ENCODE results near the gene TRIO.

TRIO gene

GRCh38 chr5:14505310-14506139 is 362.4 kb downstream of the TRIO start:
- Histone ChIP-seq H3K4me1 (no peaks in the 10 kb centered on the region), H3K9me3 (no peaks in the 10 kb centered on the region), H3K27ac (no peak overlapping the region), H3K27me3 (no peaks in the 10 kb centered on the region), H3K36me3 (peaks cover 61 to 89% (median 71%) of the 10 kb centered on the region in 3 donors), H3K4me3 (no peak overlapping the region)
- DNase-seq: no peak
- intact Hi-C loops (cut with DNase I; ENCODE audit: low total_unique reads): no loop called here
- TF ChIP-seq, protein P1, sequence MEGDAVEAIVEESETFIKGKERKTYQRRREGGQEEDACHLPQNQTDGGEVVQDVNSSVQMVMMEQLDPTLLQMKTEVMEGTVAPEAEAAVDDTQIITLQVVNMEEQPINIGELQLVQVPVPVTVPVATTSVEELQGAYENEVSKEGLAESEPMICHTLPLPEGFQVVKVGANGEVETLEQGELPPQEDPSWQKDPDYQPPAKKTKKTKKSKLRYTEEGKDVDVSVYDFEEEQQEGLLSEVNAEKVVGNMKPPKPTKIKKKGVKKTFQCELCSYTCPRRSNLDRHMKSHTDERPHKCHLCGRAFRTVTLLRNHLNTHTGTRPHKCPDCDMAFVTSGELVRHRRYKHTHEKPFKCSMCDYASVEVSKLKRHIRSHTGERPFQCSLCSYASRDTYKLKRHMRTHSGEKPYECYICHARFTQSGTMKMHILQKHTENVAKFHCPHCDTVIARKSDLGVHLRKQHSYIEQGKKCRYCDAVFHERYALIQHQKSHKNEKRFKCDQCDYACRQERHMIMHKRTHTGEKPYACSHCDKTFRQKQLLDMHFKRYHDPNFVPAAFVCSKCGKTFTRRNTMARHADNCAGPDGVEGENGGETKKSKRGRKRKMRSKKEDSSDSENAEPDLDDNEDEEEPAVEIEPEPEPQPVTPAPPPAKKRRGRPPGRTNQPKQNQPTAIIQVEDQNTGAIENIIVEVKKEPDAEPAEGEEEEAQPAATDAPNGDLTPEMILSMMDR (IDR thresholded peaks at IDR 0.05): no peak

- intact Hi-C loops (cut with DNase I; ENCODE audit: low total_unique reads): no loop called here
- H3K9me3 ChIP-seq: no peaks in the 10 kb centered on the region
- H3K36me3 ChIP-seq: peaks cover 59 to 85% (median 70%) of the 10 kb centered on the region in 3 donors
- TF ChIP-seq, protein P1 (IDR thresholded peaks at IDR 0.05): no peak
- no peak for DNase-seq
- no peaks in the 10 kb centered on the region for H3K27me3 ChIP-seq
- no peak overlapping the region for H3K4me3 ChIP-seq
- no peaks in the 10 kb centered on the region for H3K4me1 ChIP-seq
- H3K27ac ChIP-seq: no peak overlapping the region
Measured at GRCh38 chr5:14506140-14506538, 363.0 kb downstream of the TRIO start.

- no peaks in the 10 kb centered on the region for H3K27me3 ChIP-seq
- H3K4me1 ChIP-seq: no peaks in the 10 kb centered on the region
- H3K9me3 ChIP-seq: no peaks in the 10 kb centered on the region
- TF ChIP-seq, protein P1 (IDR thresholded peaks at IDR 0.05): no peak
- no peak for DNase-seq
- intact Hi-C loops (cut with DNase I; ENCODE audit: low total_unique reads): no loop called here
- no peak overlapping the region for H3K4me3 ChIP-seq
- H3K27ac ChIP-seq: no peak overlapping the region
- H3K36me3 ChIP-seq: peaks cover 56 to 80% (median 70%) of the 10 kb centered on the region in 3 donors
Measured at GRCh38 chr5:14506661-14507060, 363.5 kb downstream of the TRIO start.

DNA sequence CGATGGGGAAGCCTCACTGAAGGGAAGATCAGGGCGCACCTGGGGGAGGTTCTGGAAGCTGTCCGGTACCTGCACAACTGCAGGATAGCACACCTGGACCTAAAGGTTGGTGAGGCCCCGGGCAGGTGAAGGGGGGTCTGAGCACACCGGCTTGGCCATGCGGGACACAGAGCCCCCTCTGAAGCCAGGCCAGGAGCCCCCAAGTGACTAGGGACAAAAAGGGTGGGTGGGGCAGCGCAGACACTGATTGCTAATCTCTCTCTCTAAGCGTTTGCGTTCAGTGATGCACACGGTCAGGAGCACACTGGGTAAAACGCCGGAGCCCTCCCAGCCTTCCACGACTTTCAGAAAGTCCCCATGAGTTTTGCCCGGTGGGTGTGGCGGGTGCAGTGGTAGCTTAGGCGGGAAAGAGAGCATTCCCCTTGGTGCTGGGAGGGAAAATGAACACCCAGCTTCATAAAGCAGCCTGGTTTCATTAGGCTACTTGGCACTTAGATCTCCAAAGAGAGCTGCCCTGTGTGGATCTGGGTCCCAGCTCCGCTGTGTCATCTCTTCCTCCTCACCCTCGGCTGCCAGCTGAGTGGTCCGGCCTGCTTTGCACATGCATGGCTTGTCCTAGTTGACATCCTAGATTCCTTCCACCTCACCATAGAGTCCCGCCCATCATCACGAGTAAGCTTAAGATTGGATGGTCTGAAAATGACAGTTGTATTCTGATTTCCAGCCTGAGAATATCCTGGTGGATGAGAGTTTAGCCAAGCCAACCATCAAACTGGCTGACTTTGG is 364.2 kb downstream of the TRIO start:
- intact Hi-C loops (cut with DNase I; ENCODE audit: low total_unique reads): no loop called here
- DNase-seq: no peak
- Histone ChIP-seq H3K27me3 (no peaks in the 10 kb centered on the region), H3K4me1 (no peaks in the 10 kb centered on the region), H3K4me3 (no peak overlapping the region), H3K9me3 (no peaks in the 10 kb centered on the region), H3K27ac (no peak overlapping the region), H3K36me3 (peaks cover 53 to 73% (median 65%) of the 10 kb centered on the region in 3 donors)
- TF ChIP-seq, protein P1 (IDR thresholded peaks at IDR 0.05): no peak

DNA sequence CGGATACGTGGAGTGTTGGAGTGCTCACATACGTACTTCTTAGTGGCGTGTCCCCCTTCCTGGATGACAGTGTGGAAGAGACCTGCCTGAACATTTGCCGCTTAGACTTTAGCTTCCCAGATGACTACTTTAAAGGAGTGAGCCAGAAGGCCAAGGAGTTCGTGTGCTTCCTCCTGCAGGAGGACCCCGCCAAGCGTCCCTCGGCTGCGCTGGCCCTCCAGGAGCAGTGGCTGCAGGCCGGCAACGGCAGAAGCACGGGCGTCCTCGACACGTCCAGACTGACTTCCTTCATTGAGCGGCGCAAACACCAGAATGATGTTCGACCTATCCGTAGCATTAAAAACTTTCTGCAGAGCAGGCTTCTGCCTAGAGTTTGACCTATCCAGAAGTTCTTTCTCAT is 364.9 kb downstream of the TRIO start:
- H3K4me1 ChIP-seq: no peaks in the 10 kb centered on the region
- H3K27me3 ChIP-seq: no peaks in the 10 kb centered on the region
- no peak overlapping the region for H3K27ac ChIP-seq
- no peak overlapping the region for H3K4me3 ChIP-seq
- H3K36me3 ChIP-seq: peaks cover 46 to 66% (median 58%) of the 10 kb centered on the region in 3 donors
- DNase-seq: no peak
- intact Hi-C loops (cut with DNase I; ENCODE audit: low total_unique reads): no loop called here
- no peaks in the 10 kb centered on the region for H3K9me3 ChIP-seq
- TF ChIP-seq, protein P1 (IDR thresholded peaks at IDR 0.05): no peak
